Peyer's patch (tissue), 4 donors: Measurements from ENCODE around the gene MSH5. TPM values are rescaled to one million over a fixed set of nuclear protein-coding genes. Genes with fewer than 3 reads are reported as not detected.

Experiments used
- DNase-seq, 3 donors: peaks; one replicate each; pipeline ENCODE4 v3.0.0-alpha.2; 2017 to 2019
- H3K27ac ChIP-seq, 4 donors: fragments of 200-600 bp; sonication (generic); one replicate each; pipeline ENCODE4 v1.5.1; 2016 to 2019
- H3K27me3 ChIP-seq, 2 donors: fragments of 200-600 bp; sonication (generic); one replicate each; pipeline ENCODE4 v1.5.1; 2019
- H3K36me3 ChIP-seq, 3 donors: fragments of 200-600 bp; sonication (generic); one replicate each; pipeline ENCODE4 v1.5.1; 2016 to 2019
- H3K4me1 ChIP-seq, 4 donors: fragments of 200-600 bp; sonication (generic); one replicate each; pipeline ENCODE4 v1.5.1; 2016 to 2019
- H3K4me3 ChIP-seq, 4 donors: fragments of 200-600 bp; sonication (generic); 1 replicate in 3 of 4; 2 replicates in 1 of 4; pipeline ENCODE4 v1.5.1; 2016 to 2019; ENCODE audit warnings: mild to moderate bottlenecking in 1 of 4
- H3K9me3 ChIP-seq, 4 donors: fragments of 200-600 bp; sonication (generic); one replicate each; pipeline ENCODE4 v1.5.1; 2016 to 2019; ENCODE audit warnings: mild to moderate bottlenecking in 1 of 4
- POLR2A ChIP-seq, 2 donors: fragments of 450-650 bp; IDR thresholded peaks; one replicate each; pipeline ENCODE4 v1.5.1; 2017; ENCODE audit warnings: antibody characterized with exemption in 2 of 2, mild to moderate bottlenecking in 2 of 2, moderate library complexity in 2 of 2
- total RNA-seq, 4 donors: library from RNA; depleted of rRNA; stranded (reverse); fragments of >200 nt; gene quantifications; one replicate each; pipeline ENCODE4 v1.1.0, GENCODE V29; 2016
- TF ChIP-seq, protein P1 (sequence below), 6 experiments: fragments of 450-650 bp in 4 of 6; fragments of 200-600 bp in 2 of 6; sonication (generic) in 1 of 6; IDR thresholded peaks; one replicate each; pipeline ENCODE4 v1.5.1; 2017 to 2019; ENCODE audit warnings: antibody characterized with exemption in 6 of 6, mild to moderate bottlenecking in 3 of 6, moderate library complexity in 1 of 6

The MSH5 gene
- total RNA-seq, 4 donors from 2014 or later: 21.4 to 72.6 (median 46.1) TPM

DNA sequence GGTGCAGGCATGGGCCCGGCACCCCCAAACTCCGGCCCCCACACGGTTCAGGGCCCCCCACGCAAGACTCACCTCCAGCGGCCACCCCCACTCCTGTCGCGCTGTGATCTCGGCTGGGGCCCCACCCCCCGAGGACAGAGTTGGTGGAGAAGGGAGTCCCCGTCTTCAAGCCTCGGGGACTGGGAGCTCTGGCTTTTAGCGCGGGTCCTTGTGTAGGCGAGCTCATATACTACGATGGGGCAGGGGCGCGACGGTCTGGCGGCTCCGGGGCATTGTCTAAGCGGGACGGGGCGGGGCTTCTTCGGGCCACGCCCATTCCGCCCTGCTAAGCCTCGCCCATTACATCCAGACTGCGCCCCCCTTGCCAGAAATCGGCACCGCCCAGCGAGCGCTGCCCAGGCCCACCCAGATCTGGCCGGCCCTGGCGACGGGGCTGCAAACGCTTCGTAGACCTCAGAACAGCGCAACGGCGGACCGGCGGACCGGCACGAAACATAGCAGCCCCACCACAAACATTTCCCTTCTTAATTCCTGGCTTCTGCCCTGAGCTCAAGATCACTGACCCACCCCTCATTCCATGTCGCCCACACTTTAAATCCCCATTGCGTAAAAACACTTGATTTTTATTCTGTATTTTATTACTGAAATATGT, 9.7 kb upstream of the MSH5 start:
- Histone ChIP-seq H3K4me1 (peaks cover 3 to 61% (median 19%) of the 10 kb centered on the region in 4 donors), H3K9me3 (no peaks in the 10 kb centered on the region), H3K27me3 (no peaks in the 10 kb centered on the region), H3K27ac (peak overlapping the region; percentile 89 to 96 (median 94)), H3K36me3 (peaks cover 0 to 54% (median 0%) of the 10 kb centered on the region in 3 donors), H3K4me3 (peak overlapping the region; percentile 66 to 86 (median 71))
- peak; percentile 88 to 94 (median 88) for DNase-seq
- TF ChIP-seq, protein P1, sequence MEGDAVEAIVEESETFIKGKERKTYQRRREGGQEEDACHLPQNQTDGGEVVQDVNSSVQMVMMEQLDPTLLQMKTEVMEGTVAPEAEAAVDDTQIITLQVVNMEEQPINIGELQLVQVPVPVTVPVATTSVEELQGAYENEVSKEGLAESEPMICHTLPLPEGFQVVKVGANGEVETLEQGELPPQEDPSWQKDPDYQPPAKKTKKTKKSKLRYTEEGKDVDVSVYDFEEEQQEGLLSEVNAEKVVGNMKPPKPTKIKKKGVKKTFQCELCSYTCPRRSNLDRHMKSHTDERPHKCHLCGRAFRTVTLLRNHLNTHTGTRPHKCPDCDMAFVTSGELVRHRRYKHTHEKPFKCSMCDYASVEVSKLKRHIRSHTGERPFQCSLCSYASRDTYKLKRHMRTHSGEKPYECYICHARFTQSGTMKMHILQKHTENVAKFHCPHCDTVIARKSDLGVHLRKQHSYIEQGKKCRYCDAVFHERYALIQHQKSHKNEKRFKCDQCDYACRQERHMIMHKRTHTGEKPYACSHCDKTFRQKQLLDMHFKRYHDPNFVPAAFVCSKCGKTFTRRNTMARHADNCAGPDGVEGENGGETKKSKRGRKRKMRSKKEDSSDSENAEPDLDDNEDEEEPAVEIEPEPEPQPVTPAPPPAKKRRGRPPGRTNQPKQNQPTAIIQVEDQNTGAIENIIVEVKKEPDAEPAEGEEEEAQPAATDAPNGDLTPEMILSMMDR (IDR thresholded peaks at IDR 0.05): no peak
- no peak for TF ChIP-seq POLR2A (IDR thresholded peaks at IDR 0.05)

DNA sequence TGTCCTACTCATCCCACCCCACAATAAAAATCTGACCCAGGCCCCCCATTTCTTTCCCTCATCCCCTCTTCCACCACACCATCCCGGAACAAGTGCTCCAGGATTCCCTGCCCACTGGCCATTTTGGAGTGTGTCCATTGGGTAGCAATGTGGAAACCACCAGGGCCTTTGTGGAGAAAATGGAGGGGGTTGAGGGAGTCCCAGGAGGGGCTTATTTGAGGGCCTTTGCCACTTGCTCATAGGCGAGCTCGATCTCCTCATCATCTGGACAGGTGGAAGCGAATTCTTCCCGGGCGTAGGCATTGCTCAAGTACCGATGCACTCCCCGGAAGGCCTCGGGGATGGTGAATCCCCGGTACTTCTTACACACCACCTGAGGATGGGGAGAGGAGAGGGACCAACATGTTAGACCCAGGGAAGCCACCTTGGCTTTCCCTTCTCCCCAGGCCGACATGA, 9.1 kb upstream of the MSH5 start:
- peaks cover 3 to 61% (median 19%) of the 10 kb centered on the region in 4 donors for H3K4me1 ChIP-seq

DNA sequence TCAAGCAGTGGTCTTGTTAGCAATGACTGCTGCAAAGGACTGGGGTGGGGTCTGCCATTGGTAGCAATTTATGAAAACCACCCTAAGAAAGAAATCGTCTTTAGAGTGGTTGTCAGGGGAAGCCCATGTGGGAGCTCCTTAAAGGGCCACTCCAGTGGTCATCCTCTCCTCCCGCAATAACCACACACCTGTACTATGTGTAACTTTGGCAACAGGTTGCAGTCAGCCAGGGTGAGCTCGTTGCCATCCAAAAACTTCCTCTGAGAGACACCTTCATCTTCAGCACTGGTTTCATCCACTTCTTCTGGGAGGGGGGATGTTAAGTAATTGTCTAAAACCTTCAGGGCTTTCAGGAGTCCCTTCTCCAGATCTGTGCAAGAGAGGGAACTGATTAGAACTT, 7.8 kb upstream of the MSH5 start:
- peaks cover 7 to 63% (median 24%) of the 10 kb centered on the region in 4 donors for H3K4me1 ChIP-seq
- no peak for TF ChIP-seq POLR2A (IDR thresholded peaks at IDR 0.05)
- TF ChIP-seq, protein P1 (IDR thresholded peaks at IDR 0.05): no peak
- no peak overlapping the region for H3K27ac ChIP-seq
- no peak overlapping the region for H3K4me3 ChIP-seq
- no peaks in the 10 kb centered on the region for H3K27me3 ChIP-seq
- no peaks in the 10 kb centered on the region for H3K9me3 ChIP-seq
- peaks cover 0 to 45% (median 0%) of the 10 kb centered on the region in 3 donors for H3K36me3 ChIP-seq
- DNase-seq: no peak

More for the DNA sequence above, 9.1 kb upstream of the MSH5 start:
- peak overlapping the region in 2 of 4 donors; percentile 68 to 86 for H3K4me3 ChIP-seq
- peak overlapping the region in 3 of 4 donors; percentile 93 to 96 (median 95) for H3K27ac ChIP-seq
- H3K9me3 ChIP-seq: no peaks in the 10 kb centered on the region
- H3K36me3 ChIP-seq: peaks cover 0 to 54% (median 0%) of the 10 kb centered on the region in 3 donors
- no peak for DNase-seq
- no peak for TF ChIP-seq POLR2A (IDR thresholded peaks at IDR 0.05)
- TF ChIP-seq, protein P1 (IDR thresholded peaks at IDR 0.05): no peak
- no peaks in the 10 kb centered on the region for H3K27me3 ChIP-seq

DNA sequence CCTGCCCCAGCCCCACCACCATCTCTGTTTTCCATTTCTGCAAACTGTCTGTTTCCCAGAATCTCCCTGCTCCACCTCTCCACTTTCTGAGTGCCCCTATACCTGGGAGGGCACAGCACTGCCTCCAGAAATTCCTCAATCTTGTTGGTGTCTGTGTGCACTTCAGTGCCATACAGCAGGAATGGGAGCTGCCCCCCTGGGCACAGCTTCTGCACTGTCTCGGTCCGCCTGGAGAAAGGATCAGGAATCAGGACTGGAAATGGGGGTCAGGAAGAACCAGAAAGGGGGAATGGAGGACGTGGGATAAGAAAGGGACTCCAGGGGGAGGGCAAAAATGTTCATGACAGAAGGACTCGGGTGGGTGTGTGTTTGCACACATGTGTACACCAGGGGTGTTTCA, 6.1 kb upstream of the MSH5 start:
- Histone ChIP-seq H3K36me3 (peaks cover 0 to 40% (median 0%) of the 10 kb centered on the region in 3 donors), H3K27ac (peak overlapping the region; percentile 84 to 96 (median 94)), H3K4me3 (peak overlapping the region in 1 of 4 donors; percentile 81), H3K27me3 (no peaks in the 10 kb centered on the region), H3K4me1 (peaks cover 11 to 63% (median 30%) of the 10 kb centered on the region in 4 donors), H3K9me3 (no peaks in the 10 kb centered on the region)
- no peak for DNase-seq
- TF ChIP-seq, protein P1 (IDR thresholded peaks at IDR 0.05): no peak
- TF ChIP-seq POLR2A (IDR thresholded peaks at IDR 0.05): no peak

DNA sequence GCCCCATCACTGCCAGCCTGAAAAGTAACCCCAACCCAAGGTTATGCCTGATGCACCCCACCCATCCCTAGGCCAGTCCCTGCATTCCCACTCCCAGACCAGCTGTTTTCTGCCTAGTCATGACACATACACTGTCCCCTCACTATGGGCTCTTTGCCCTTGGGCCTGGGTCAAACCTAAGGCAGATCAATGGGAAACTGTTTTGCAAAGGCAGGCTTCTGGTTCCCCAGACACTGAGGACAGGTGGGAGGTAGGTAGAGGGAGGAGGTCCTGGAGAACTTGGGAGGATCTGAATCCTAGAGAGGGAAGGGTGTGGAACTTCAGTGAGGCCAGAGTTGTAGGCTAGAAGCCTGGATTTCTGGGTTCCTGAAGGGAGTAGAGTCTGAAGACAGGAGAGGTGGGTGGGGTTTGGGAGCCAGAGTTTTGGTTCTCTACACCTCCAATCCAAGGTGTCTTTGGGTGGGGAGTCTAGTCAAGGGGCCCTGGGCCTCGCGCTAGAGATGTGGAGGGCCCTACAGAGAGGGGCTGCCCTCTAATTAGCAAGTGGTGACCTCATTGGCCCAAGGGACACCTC, 5.5 kb upstream of the MSH5 start:
- Histone ChIP-seq H3K4me1 (peaks cover 11 to 64% (median 31%) of the 10 kb centered on the region in 4 donors), H3K4me3 (peak overlapping the region; percentile 49 to 81 (median 63)), H3K27ac (peak overlapping the region; percentile 84 to 96 (median 94)), H3K9me3 (no peaks in the 10 kb centered on the region), H3K36me3 (peaks cover 0 to 40% (median 0%) of the 10 kb centered on the region in 3 donors), H3K27me3 (no peaks in the 10 kb centered on the region)
- DNase-seq: no peak
- no peak for TF ChIP-seq POLR2A (IDR thresholded peaks at IDR 0.05)
- TF ChIP-seq, protein P1 (IDR thresholded peaks at IDR 0.05): no peak
